Left forelimb (tissue), 1 donor: ENCODE results near the gene ALG9.

Source experiments
- DNase-seq: peaks from one replicate; pipeline ENCODE4 v3.0.0-alpha.2; 2018; ENCODE audit warnings: low spot score

The ALG9 gene

GRCh38 chr11:111835665-111836064 is 35.7 kb downstream of the ALG9 start:
- DNase-seq: no peak

- no peak for DNase-seq
Observed at GRCh38 chr11:111834432-111835163, 36.8 kb downstream of the ALG9 start.

GRCh38 chr11:111833524-111833923 is 37.9 kb downstream of the ALG9 start:
- no peak for DNase-seq

GRCh38 chr11:111829185-111829968 is 42.0 kb downstream of the ALG9 start:
- DNase-seq: no peak

GRCh38 chr11:111826322-111826950 is 44.9 kb downstream of the ALG9 start:
- DNase-seq: no peak

GRCh38 chr11:111823629-111824028 is 47.8 kb downstream of the ALG9 start:
- DNase-seq: no peak

GRCh38 chr11:111823131-111823530 is 48.2 kb downstream of the ALG9 start:
- no peak for DNase-seq

- no peak for DNase-seq
Observed at GRCh38 chr11:111819829-111820237, 51.5 kb downstream of the ALG9 start.

GRCh38 chr11:111819161-111819828 is 52.1 kb downstream of the ALG9 start:
- no peak for DNase-seq

- no peak for DNase-seq
Observed at GRCh38 chr11:111815489-111815888, 55.9 kb downstream of the ALG9 start.

- DNase-seq: no peak
Observed at GRCh38 chr11:111814557-111815320, 56.6 kb downstream of the ALG9 start.

GRCh38 chr11:111814106-111814505 is 57.3 kb downstream of the ALG9 start:
- DNase-seq: no peak

GRCh38 chr11:111812211-111812610 is 59.2 kb downstream of the ALG9 start:
- no peak for DNase-seq

- no peak for DNase-seq
Observed at GRCh38 chr11:111811445-111811844, 59.9 kb downstream of the ALG9 start.

GRCh38 chr11:111808834-111809233 is 62.5 kb downstream of the ALG9 start:
- DNase-seq: no peak

- DNase-seq: no peak
Observed at GRCh38 chr11:111808063-111808588, 63.3 kb downstream of the ALG9 start.

- DNase-seq: no peak
Observed at GRCh38 chr11:111807076-111807475, 64.3 kb downstream of the ALG9 start.

GRCh38 chr11:111801135-111801534 is 70.2 kb downstream of the ALG9 start:
- DNase-seq: no peak

- no peak for DNase-seq
Observed at GRCh38 chr11:111798279-111798678, 73.1 kb downstream of the ALG9 start.

- no peak for DNase-seq
Observed at GRCh38 chr11:111797145-111797581, 74.2 kb downstream of the ALG9 start.

- DNase-seq: no peak
Observed at GRCh38 chr11:111796696-111797095, 74.7 kb downstream of the ALG9 start.
